Measurements from ENCODE around the gene DISP2.

The DISP2 gene

DNA sequence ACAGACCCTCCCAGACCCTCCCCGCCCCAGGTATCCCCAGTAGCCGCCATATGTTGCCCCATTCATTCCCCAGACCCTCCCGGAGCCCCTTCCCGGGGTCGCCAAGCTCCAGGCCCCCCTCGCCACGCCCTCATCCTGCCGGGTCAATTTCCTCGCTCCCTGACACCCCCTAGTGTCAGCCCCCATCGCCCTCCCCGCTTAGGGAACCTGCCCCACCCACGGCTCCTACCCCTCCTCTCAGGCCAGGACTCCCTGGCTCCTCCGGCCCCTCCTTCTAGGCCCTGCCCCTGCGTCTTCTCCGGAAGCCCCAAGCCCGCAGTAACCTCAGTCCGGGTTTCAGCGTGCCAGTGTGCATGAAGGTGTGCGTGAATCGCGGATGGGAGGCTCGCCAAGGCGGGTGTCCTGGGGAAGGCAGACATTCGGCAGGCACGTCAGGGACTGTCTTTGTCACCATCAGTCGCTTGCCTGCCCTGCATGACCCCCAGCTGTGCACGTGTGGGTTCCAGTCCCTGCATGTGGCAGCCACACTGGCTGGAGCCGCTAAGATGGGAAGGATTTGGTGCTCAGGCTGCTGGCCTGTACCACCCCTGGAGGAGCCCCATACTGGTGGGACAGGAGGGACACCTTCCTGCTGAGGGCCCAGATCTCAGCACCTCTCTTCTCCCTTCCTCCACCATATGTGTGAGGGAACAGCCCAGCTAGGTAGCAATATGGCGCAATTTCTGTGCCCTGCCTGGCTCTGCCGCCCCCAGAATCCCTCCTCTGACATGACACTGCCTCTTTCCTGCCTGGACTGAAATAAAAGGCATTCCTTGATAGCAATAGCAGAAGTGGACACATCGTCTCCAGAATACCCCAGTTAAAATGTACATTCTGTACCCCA lies 693 bp downstream of the DISP2 start (continued):
- peak; percentile 45 for TF ChIP-seq ZFHX2 (tag by site-specific recombination; conservative IDR thresholded peaks at IDR 0.05)
- TF ChIP-seq SP7 (tag by site-specific recombination; IDR thresholded peaks at IDR 0.05), result 0 out of 2 replicates have a peak, but pooled peaks have one; percentile 10

DNA sequence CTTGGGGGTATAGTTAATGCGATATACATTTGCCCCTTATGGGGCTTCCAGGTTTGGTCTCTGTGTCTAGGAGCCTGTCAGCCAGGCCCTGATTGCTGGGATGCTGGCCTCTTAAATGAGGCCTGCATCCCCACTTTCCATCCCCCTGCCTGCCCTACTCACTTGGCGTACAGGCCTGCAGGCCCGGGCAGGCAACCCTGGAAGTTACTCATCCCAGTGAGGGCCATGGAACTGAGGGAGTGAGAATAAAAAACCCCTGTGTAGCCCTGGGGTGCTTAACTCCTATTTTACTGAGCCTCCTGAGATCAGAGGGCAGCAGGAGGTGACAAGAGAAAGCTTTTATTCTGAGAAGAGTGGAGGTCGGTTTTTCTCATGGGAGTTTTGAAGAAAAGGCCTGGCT lies 2.0 kb downstream of the DISP2 start:
- ChIA-PET POLR2A (no interaction called here), CTCF (interaction anchor here (0.6 to 1.3 kb wide), 3 partner anchors 15 to 85 kb away, joined by 3 to 5 read pairs (median 3); no protein-coding TSS in a partner anchor)
- TF ChIP-seq WT1 (tag by site-specific recombination; IDR thresholded peaks at IDR 0.05) (no peak), ZNF777 (tag by site-specific recombination; IDR thresholded peaks at IDR 0.05; ENCODE audit: borderline replicate concordance) (no peak), ZNF660 (tag by site-specific recombination; IDR thresholded peaks at IDR 0.05) (no peak), ZNF48 (tag by site-specific recombination; IDR thresholded peaks at IDR 0.05) (no peak), ZNF248 (tag by site-specific recombination; IDR thresholded peaks at IDR 0.05) (no peak), BCL11A (tag by site-specific recombination; IDR thresholded peaks at IDR 0.05; ENCODE audit: low read depth) (no peak), ZNF184 (tag by site-specific recombination; IDR thresholded peaks at IDR 0.05) (no peak), ZBTB7A (tag by site-specific recombination; IDR thresholded peaks at IDR 0.05; ENCODE audit: low read depth) (no peak), SP7 (tag by site-specific recombination; IDR thresholded peaks at IDR 0.05) (no peak), ZBTB20 (tag by site-specific recombination; IDR thresholded peaks at IDR 0.05) (no peak), ZNF585B (tag by site-specific recombination; IDR thresholded peaks at IDR 0.05) (no peak), HOXD13 (CRISPR knock-in tag; IDR thresholded peaks at IDR 0.05; ENCODE audit: borderline replicate concordance) (no peak), YY1 (tag by site-specific recombination; IDR thresholded peaks at IDR 0.05) (no peak), GLIS1 (tag by site-specific recombination; IDR thresholded peaks at IDR 0.05) (no peak), ZNF701 (tag by site-specific recombination; IDR thresholded peaks at IDR 0.05) (no peak), EGR2 (tag by site-specific recombination; IDR thresholded peaks at IDR 0.05; ENCODE audit: low read depth) (no peak), YY2 (tag by site-specific recombination; IDR thresholded peaks at IDR 0.05) (no peak)
- TF ChIP-seq, protein P1, sequence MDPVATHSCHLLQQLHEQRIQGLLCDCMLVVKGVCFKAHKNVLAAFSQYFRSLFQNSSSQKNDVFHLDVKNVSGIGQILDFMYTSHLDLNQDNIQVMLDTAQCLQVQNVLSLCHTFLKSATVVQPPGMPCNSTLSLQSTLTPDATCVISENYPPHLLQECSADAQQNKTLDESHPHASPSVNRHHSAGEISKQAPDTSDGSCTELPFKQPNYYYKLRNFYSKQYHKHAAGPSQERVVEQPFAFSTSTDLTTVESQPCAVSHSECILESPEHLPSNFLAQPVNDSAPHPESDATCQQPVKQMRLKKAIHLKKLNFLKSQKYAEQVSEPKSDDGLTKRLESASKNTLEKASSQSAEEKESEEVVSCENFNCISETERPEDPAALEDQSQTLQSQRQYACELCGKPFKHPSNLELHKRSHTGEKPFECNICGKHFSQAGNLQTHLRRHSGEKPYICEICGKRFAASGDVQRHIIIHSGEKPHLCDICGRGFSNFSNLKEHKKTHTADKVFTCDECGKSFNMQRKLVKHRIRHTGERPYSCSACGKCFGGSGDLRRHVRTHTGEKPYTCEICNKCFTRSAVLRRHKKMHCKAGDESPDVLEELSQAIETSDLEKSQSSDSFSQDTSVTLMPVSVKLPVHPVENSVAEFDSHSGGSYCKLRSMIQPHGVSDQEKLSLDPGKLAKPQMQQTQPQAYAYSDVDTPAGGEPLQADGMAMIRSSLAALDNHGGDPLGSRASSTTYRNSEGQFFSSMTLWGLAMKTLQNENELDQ (tag by site-specific recombination; IDR thresholded peaks at IDR 0.05; ENCODE audit: low read depth), result no peak
- TF ChIP-seq, protein P2, sequence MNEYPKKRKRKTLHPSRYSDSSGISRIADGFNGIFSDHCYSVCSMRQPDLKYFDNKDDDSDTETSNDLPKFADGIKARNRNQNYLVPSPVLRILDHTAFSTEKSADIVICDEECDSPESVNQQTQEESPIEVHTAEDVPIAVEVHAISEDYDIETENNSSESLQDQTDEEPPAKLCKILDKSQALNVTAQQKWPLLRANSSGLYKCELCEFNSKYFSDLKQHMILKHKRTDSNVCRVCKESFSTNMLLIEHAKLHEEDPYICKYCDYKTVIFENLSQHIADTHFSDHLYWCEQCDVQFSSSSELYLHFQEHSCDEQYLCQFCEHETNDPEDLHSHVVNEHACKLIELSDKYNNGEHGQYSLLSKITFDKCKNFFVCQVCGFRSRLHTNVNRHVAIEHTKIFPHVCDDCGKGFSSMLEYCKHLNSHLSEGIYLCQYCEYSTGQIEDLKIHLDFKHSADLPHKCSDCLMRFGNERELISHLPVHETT (tag by site-specific recombination; IDR thresholded peaks at IDR 0.05), result no peak
- TF ChIP-seq, protein P3, sequence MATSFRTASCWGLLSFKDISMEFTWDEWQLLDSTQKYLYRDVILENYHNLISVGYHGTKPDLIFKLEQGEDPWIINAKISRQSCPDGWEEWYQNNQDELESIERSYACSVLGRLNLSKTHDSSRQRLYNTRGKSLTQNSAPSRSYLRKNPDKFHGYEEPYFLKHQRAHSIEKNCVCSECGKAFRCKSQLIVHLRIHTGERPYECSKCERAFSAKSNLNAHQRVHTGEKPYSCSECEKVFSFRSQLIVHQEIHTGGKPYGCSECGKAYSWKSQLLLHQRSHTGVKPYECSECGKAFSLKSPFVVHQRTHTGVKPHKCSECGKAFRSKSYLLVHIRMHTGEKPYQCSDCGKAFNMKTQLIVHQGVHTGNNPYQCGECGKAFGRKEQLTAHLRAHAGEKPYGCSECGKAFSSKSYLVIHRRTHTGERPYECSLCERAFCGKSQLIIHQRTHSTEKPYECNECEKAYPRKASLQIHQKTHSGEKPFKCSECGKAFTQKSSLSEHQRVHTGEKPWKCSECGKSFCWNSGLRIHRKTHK (tag by site-specific recombination; IDR thresholded peaks at IDR 0.05), result no peak
- no peaks in the 10 kb centered on the region for H3K9me3 ChIP-seq (ENCODE audit: control insufficient read depth, insufficient read depth, low read depth, low read length)
- H3K4me3 ChIP-seq (ENCODE audit: low read depth, low read length), result no peak overlapping the region
- H3K36me3 ChIP-seq (ENCODE audit: control insufficient read depth in 2 of 2, insufficient read depth in 1 of 2, low read length in 2 of 2), result no peaks in the 10 kb centered on the region
- no peaks in the 10 kb centered on the region for H3K4me1 ChIP-seq (ENCODE audit: control insufficient read depth, insufficient read depth, low read length)
- H3K27ac ChIP-seq (ENCODE audit: extremely low read depth, low read depth, low read length), result no peak overlapping the region

Measured in HEK293 (cell line).